H9 (cell line): ENCODE results near the gene ANKRD44. TPM values are rescaled to one million over a fixed set of nuclear protein-coding genes. Genes with fewer than 3 reads are reported as not detected.

Source experiments
- DNase-seq: peaks from one replicate; pipeline ENCODE4 v3.0.0-alpha.2; 2017
- H2AFZ ChIP-seq: one replicate; pipeline ENCODE4 v1.6.1; 2013; ENCODE audit warnings: mild to moderate bottlenecking, low read length, control low read depth, moderate library complexity
- H2AK5ac ChIP-seq: 2 replicates; pipeline ENCODE4 v1.6.1; 2013; ENCODE audit warnings: low read length, control low read depth, mixed read lengths; ENCODE audit not compliant: insufficient read length
- H2BK120ac ChIP-seq: one replicate; pipeline ENCODE4 v1.6.1; 2013; ENCODE audit warnings: low read depth, mild to moderate bottlenecking, low read length, control low read depth, inconsistent platforms; ENCODE audit not compliant: poor library complexity, severe bottlenecking
- H2BK12ac ChIP-seq: 2 replicates; pipeline ENCODE4 v1.6.1; 2013; ENCODE audit warnings: low read length, control low read depth, mixed read lengths, low read depth; ENCODE audit not compliant: insufficient read length
- H2BK15ac ChIP-seq: 2 replicates; pipeline ENCODE4 v1.6.1; 2013; ENCODE audit warnings: low read depth, low read length, control low read depth
- H2BK20ac ChIP-seq: one replicate; pipeline ENCODE4 v1.6.1; 2013; ENCODE audit warnings: low read depth, mild to moderate bottlenecking, low read length, control low read depth, inconsistent platforms; ENCODE audit not compliant: poor library complexity, severe bottlenecking
- H2BK5ac ChIP-seq: 2 replicates; pipeline ENCODE4 v1.6.1; 2013; ENCODE audit warnings: low read length, control low read depth, mixed read lengths; ENCODE audit not compliant: insufficient read length
- H3K14ac ChIP-seq: 2 replicates; pipeline ENCODE4 v1.6.1; 2013; ENCODE audit warnings: low read length, control low read depth; ENCODE audit not compliant: insufficient read depth
- H3K18ac ChIP-seq: 2 replicates; pipeline ENCODE4 v1.6.1; 2013; ENCODE audit warnings: low read depth, mild to moderate bottlenecking, mixed read lengths, low read length, control low read depth; ENCODE audit not compliant: insufficient read length
- H3K23ac ChIP-seq: 2 replicates; pipeline ENCODE4 v1.6.1; 2013; ENCODE audit warnings: low read length, control low read depth, mixed read lengths, low read depth; ENCODE audit not compliant: insufficient read length
- H3K23me2 ChIP-seq: 2 replicates; pipeline ENCODE4 v1.6.1; 2013; ENCODE audit warnings: low read depth, mild to moderate bottlenecking, mixed read lengths, low read length, control low read depth; ENCODE audit not compliant: insufficient read length, poor library complexity, severe bottlenecking
- H3K27ac ChIP-seq: 2 replicates; pipeline ENCODE4 v1.5.1; 2013; ENCODE audit warnings: low read length, control low read depth, mixed read lengths, low read depth; ENCODE audit not compliant: insufficient read length
- H3K27me3 ChIP-seq: 2 replicates; pipeline ENCODE4 v1.6.1; 2013; ENCODE audit warnings: low read length, control low read depth, inconsistent platforms; ENCODE audit not compliant: insufficient read depth
- H3K4ac ChIP-seq: 2 replicates; pipeline ENCODE4 v1.6.1; 2013; ENCODE audit warnings: low read depth, mild to moderate bottlenecking, control low read depth, inconsistent platforms, low read length, moderate library complexity
- H3K4me1 ChIP-seq: 2 replicates; pipeline ENCODE4 v1.6.1; 2013; ENCODE audit warnings: low read length, control low read depth, inconsistent platforms; ENCODE audit not compliant: insufficient read depth
- H3K4me2 ChIP-seq: 2 replicates; pipeline ENCODE4 v1.6.1; 2013; ENCODE audit warnings: low read length, control low read depth, mixed read lengths; ENCODE audit not compliant: insufficient read length, insufficient read depth
- H3K56ac ChIP-seq: 2 replicates; pipeline ENCODE4 v1.6.1; 2013; ENCODE audit warnings: low read depth, mild to moderate bottlenecking, mixed read lengths, low read length, control low read depth; ENCODE audit not compliant: insufficient read length
- H3K79me1 ChIP-seq: 2 replicates; pipeline ENCODE4 v1.6.1; 2013; ENCODE audit warnings: low read depth, mild to moderate bottlenecking, moderate library complexity, low read length, control low read depth, inconsistent platforms; ENCODE audit not compliant: insufficient read depth, poor library complexity, severe bottlenecking
- H3K79me2 ChIP-seq: 2 replicates; pipeline ENCODE4 v1.6.1; 2013; ENCODE audit warnings: low read length, control low read depth, inconsistent platforms; ENCODE audit not compliant: insufficient read depth
- H3K9ac ChIP-seq: 2 replicates; pipeline ENCODE4 v1.6.1; 2013; ENCODE audit warnings: low read length, control low read depth, mixed read lengths; ENCODE audit not compliant: insufficient read length; ENCODE audit errors: extremely low read depth
- H3K9me3 ChIP-seq: one replicate; pipeline ENCODE4 v1.6.1; 2013; ENCODE audit warnings: low read depth, low read length, inconsistent platforms; ENCODE audit not compliant: control insufficient read depth
- H3T11ph ChIP-seq: one replicate; pipeline ENCODE4 v1.6.1; 2013; ENCODE audit warnings: mild to moderate bottlenecking, low read length, control low read depth, inconsistent platforms
- H4K20me1 ChIP-seq: one replicate; pipeline ENCODE4 v1.6.1; 2013; ENCODE audit not compliant: control insufficient read depth, insufficient read length, insufficient read depth
- H4K5ac ChIP-seq: 2 replicates; pipeline ENCODE4 v1.6.1; 2013; ENCODE audit warnings: low read depth, mild to moderate bottlenecking, mixed read lengths, low read length, control low read depth; ENCODE audit not compliant: insufficient read length
- H4K8ac ChIP-seq: replicated peaks from 2 replicates; pipeline ENCODE4 v1.6.1; 2013; ENCODE audit warnings: low read length, control low read depth, mixed read lengths, low read depth; ENCODE audit not compliant: insufficient read length
- H4K91ac ChIP-seq: 2 replicates; pipeline ENCODE4 v1.6.1; 2013; ENCODE audit warnings: low read depth, mild to moderate bottlenecking, moderate library complexity, mixed read lengths, low read length, control low read depth; ENCODE audit not compliant: insufficient read length
- H3K27ac Mint-ChIP-seq, 3 experiments: 2 replicates in 2 of 3; 3 replicates in 1 of 3; pipeline ENCODE4 v1.8.0; 2020 to 2021; ENCODE audit warnings: mixed read lengths in 3 of 3, mild to moderate bottlenecking in 1 of 3, moderate library complexity in 1 of 3
- H3K27me3 Mint-ChIP-seq: 2 replicates; pipeline ENCODE4 v1.8.0; 2021; ENCODE audit warnings: low read depth, mild to moderate bottlenecking, moderate library complexity, mixed read lengths
- H3K36me3 Mint-ChIP-seq, 3 experiments: 2 replicates in 2 of 3; 3 replicates in 1 of 3; pipeline ENCODE4 v1.8.0; 2020 to 2021; ENCODE audit warnings: low read depth in 3 of 3, mixed read lengths in 3 of 3; ENCODE audit not compliant: insufficient read depth in 1 of 3
- H3K4me1 Mint-ChIP-seq, 2 experiments: 2 replicates each; pipeline ENCODE4 v1.8.0; 2020; ENCODE audit warnings: mixed read lengths in 2 of 2
- H3K4me3 Mint-ChIP-seq, 2 experiments: 2 replicates in 1 of 2; 3 replicates in 1 of 2; pipeline ENCODE4 v1.8.0; 2020 to 2021; ENCODE audit warnings: mild to moderate bottlenecking in 2 of 2, mixed read lengths in 2 of 2, moderate library complexity in 1 of 2
- H3K9me3 Mint-ChIP-seq, 2 experiments: 2 replicates in 1 of 2; 3 replicates in 1 of 2; pipeline ENCODE4 v1.8.0; 2020; ENCODE audit warnings: mild to moderate bottlenecking in 2 of 2, mixed read lengths in 2 of 2, moderate library complexity in 1 of 2
- CTCF ChIP-seq: fragments of 200-600 bp; sonication (generic); conservative IDR thresholded peaks from 3 replicates; pipeline ENCODE4 v1.8.0; 2021; ENCODE audit warnings: antibody characterized with exemption, mild to moderate bottlenecking
- WGBS: extraction: QIAGEN DNeasy Blood & Tissue Kit; methylation state at CpG from one replicate; pipeline ENCODE4 v1.1.7; 2013; ENCODE audit warnings: missing lambda C conversion rate, low lambda C conversion rate, mixed read lengths; ENCODE audit not compliant: insufficient read length; ENCODE audit errors: extremely low coverage; 5-methylcytosine and 5-hydroxymethylcytosine counted together
- total RNA-seq: library from RNA; stranded (reverse); gene quantifications from 2 replicates; pipeline ENCODE4 v1.2.1, GENCODE V29; 2021

ANKRD44 gene
- total RNA-seq, 1 experiment from 2014 or later: 1.9 TPM

GRCh38 chr2:197073701-197074433 is 236.7 kb downstream of the ANKRD44 start:
- Histone ChIP-seq H2AFZ (no peak overlapping the region), H3K79me1 (no peaks in the 10 kb centered on the region), H3K4ac (no peak overlapping the region), H2BK12ac (no peak overlapping the region), H3K4me2 (no peak overlapping the region), H3K79me2 (no peaks in the 10 kb centered on the region), H2AK5ac (no peak overlapping the region), H4K20me1 (no peaks in the 10 kb centered on the region), H3K9me3 (no peaks in the 10 kb centered on the region), H4K5ac (no peak overlapping the region), H2BK15ac (no peak overlapping the region), H2BK120ac (no peak overlapping the region), H3K23ac (no peak overlapping the region), H3K56ac (no peak overlapping the region), H3T11ph (no peak overlapping the region), H3K27me3 (no peaks in the 10 kb centered on the region), H4K91ac (no peak overlapping the region), H4K8ac (no peak overlapping the region), H3K18ac (no peak overlapping the region), H3K4me1 (no peaks in the 10 kb centered on the region), H3K23me2 (no peaks in the 10 kb centered on the region), H3K9ac (no peak overlapping the region), H3K14ac (no peak overlapping the region), H2BK5ac (no peak overlapping the region), H2BK20ac (no peak overlapping the region), H3K27ac (no peak overlapping the region)
- no CpG with 5 or more reads among the region's 1 CpG for WGBS
- no peaks in the 10 kb centered on the region for H3K9me3 Mint-ChIP-seq
- no peak overlapping the region for H3K4me3 Mint-ChIP-seq
- H3K4me1 Mint-ChIP-seq: no peaks in the 10 kb centered on the region; a peak in 1 of 4 replicates
- H3K27ac Mint-ChIP-seq: no peak overlapping the region
- no peaks in the 10 kb centered on the region for H3K27me3 Mint-ChIP-seq
- no peak for TF ChIP-seq CTCF
- no peaks in the 10 kb centered on the region for H3K36me3 Mint-ChIP-seq
- DNase-seq: no peak
